Coronary artery (tissue), 2 donors: ENCODE results near the gene SRF.
A peak's percentile ranks its signal among the peaks of the same experiment; 100 is the strongest.

Source experiments
- DNase-seq: peaks from one replicate; pipeline ENCODE4 v3.0.0-alpha.2; 2017; ENCODE audit warnings: low spot score
- H3K27ac ChIP-seq, 2 donors: fragments of 200-600 bp; sonication (generic); one replicate each; pipeline ENCODE4 v1.5.1; 2016 to 2019
- H3K4me3 ChIP-seq: fragments of 200-600 bp; sonication (generic); 2 replicates; pipeline ENCODE4 v1.5.1; 2016; ENCODE audit warnings: mild to moderate bottlenecking, moderate library complexity
- CTCF ChIP-seq: fragments of 200-600 bp; sonication (generic); IDR thresholded peaks from one replicate; pipeline ENCODE4 v1.5.1; 2019; ENCODE audit warnings: antibody characterized with exemption

SRF gene

GRCh38 chr6:43183441-43183840 is 12.4 kb downstream of the SRF start:
- TF ChIP-seq CTCF: no peak
- H3K27ac ChIP-seq: peak overlapping the region in 1 of 2 donors; percentile 85
- DNase-seq: no peak
- H3K4me3 ChIP-seq: no peak overlapping the region

- H3K4me3 ChIP-seq: no peak overlapping the region
- H3K27ac ChIP-seq: no peak overlapping the region
- TF ChIP-seq CTCF: no peak
- DNase-seq: no peak
Observed at GRCh38 chr6:43184268-43184985, 13.4 kb downstream of the SRF start.

- DNase-seq: no peak
- TF ChIP-seq CTCF: no peak
- no peak overlapping the region for H3K4me3 ChIP-seq
- H3K27ac ChIP-seq: no peak overlapping the region
Observed at GRCh38 chr6:43185391-43185985, 14.4 kb downstream of the SRF start.

GRCh38 chr6:43186019-43186418 is 14.9 kb downstream of the SRF start:
- no peak for TF ChIP-seq CTCF
- Histone ChIP-seq H3K4me3 (no peak overlapping the region), H3K27ac (no peak overlapping the region)
- no peak for DNase-seq

GRCh38 chr6:43186706-43187105 is 15.6 kb downstream of the SRF start:
- no peak for TF ChIP-seq CTCF
- no peak for DNase-seq
- no peak overlapping the region for H3K4me3 ChIP-seq
- H3K27ac ChIP-seq: no peak overlapping the region

- TF ChIP-seq CTCF: no peak
- no peak overlapping the region for H3K4me3 ChIP-seq
- H3K27ac ChIP-seq: no peak overlapping the region
- no peak for DNase-seq
Observed at GRCh38 chr6:43187821-43188220, 16.8 kb downstream of the SRF start.

- Histone ChIP-seq H3K4me3 (no peak overlapping the region), H3K27ac (no peak overlapping the region)
- no peak for DNase-seq
- TF ChIP-seq CTCF: no peak
Observed at GRCh38 chr6:43188426-43188825, 17.4 kb downstream of the SRF start.
